Measurements from ENCODE around the gene OR52A1. TPM values are rescaled to one million over a fixed set of nuclear protein-coding genes. Genes with fewer than 3 reads are reported as not detected.

OR52A1 gene
- total and polyA plus RNA-seq, 9 of the 15 experiments (the other 6 are each of a cell fraction or from before 2014, with no cell fraction given): under 0.01 to 0.33 (median 0.13) TPM; not detected in 3

- TF ChIP-seq MXD1 (CRISPR knock-in tag; IDR thresholded peaks at IDR 0.05; ENCODE audit: borderline replicate concordance, poor library complexity, severe bottlenecking): no peak
- no peak for TF ChIP-seq ZFP36 (IDR thresholded peaks at IDR 0.05; ENCODE audit: low read depth, low read length, partially characterized antibody)
- TF ChIP-seq TCF3 (CRISPR knock-in tag; IDR thresholded peaks at IDR 0.05): peak; percentile 37; the same call in 1 of the 2 replicates
- TF ChIP-seq CBFA2T3 (IDR thresholded peaks at IDR 0.05): peak; percentile 75
- TF ChIP-seq ARID1B (IDR thresholded peaks at IDR 0.05): peak; percentile 77
- no peak for TF ChIP-seq ZNF263 (CRISPR knock-in tag; IDR thresholded peaks at IDR 0.05; ENCODE audit: borderline replicate concordance)
- no peak for TF ChIP-seq ETS2 (tag; IDR thresholded peaks at IDR 0.05; ENCODE audit: borderline replicate concordance, poor library complexity, severe bottlenecking)
- no peak for TF ChIP-seq SRSF1 (IDR thresholded peaks at IDR 0.05; ENCODE audit: low read depth, low read length)
- peak; percentile 75 for TF ChIP-seq TAL1 (IDR thresholded peaks at IDR 0.05)
- TF ChIP-seq RCOR1 (IDR thresholded peaks at IDR 0.05; ENCODE audit: borderline replicate concordance in 1 of 2, low read depth in 2 of 2, low read length in 2 of 2): peak in 1 of 2 experiments; percentile 27; a peak in 1 of 4 replicates
- TF ChIP-seq NCOR1 (IDR thresholded peaks at IDR 0.05): peak; percentile 55
- TF ChIP-seq FOXP4 (CRISPR knock-in tag; IDR thresholded peaks at IDR 0.05; ENCODE audit: borderline replicate concordance): no peak
- peak; percentile 24; the same call in 1 of the 2 replicates for TF ChIP-seq USF2 (CRISPR knock-in tag; IDR thresholded peaks at IDR 0.05)
Measured at GRCh38 chr11:5171856-5172255, 17.3 kb upstream of the OR52A1 start (continued).
